ENCODE measurements around the gene KIFC3. TPM values are rescaled to one million over a fixed set of nuclear protein-coding genes. Genes with fewer than 3 reads are reported as not detected.

Gene KIFC3
- total RNA-seq, 2 donors from 2014 or later: 3.8 to 5.7 TPM

- intact Hi-C loops (cut with DNase I): loop anchor here (10.0 kb wide), 1 partner anchor 241 kb away; no protein-coding TSS in a partner anchor
- TF ChIP-seq CTCF (IDR thresholded peaks at IDR 0.05): no peak
- no peak overlapping the region for H3K9ac ChIP-seq (ENCODE audit: low read depth in 2 of 2, low read length in 2 of 2)
- no peak overlapping the region for H3K27ac ChIP-seq
- no peak overlapping the region for H3K4me3 ChIP-seq
- no peaks in the 10 kb centered on the region for H3K36me3 ChIP-seq
- DNase-seq: no peak
- no peaks in the 10 kb centered on the region for H3K4me1 ChIP-seq
- H3K27me3 ChIP-seq: no peaks in the 10 kb centered on the region
- H3K9me3 ChIP-seq: no peaks in the 10 kb centered on the region
These were observed 48.6 kb downstream of the KIFC3 start for GRCh38 chr16:57753448-57754353.

GRCh38 chr16:57752581-57753447, 49.5 kb downstream of the KIFC3 start:
- no peak for DNase-seq
- H3K27ac ChIP-seq: no peak overlapping the region
- intact Hi-C loops (cut with DNase I): loop anchor here (10.0 kb wide), 1 partner anchor 242 kb away; no protein-coding TSS in a partner anchor
- H3K9ac ChIP-seq (ENCODE audit: low read depth in 2 of 2, low read length in 2 of 2): no peak overlapping the region
- H3K4me1 ChIP-seq: no peaks in the 10 kb centered on the region
- H3K4me3 ChIP-seq: no peak overlapping the region
- H3K36me3 ChIP-seq: no peaks in the 10 kb centered on the region
- no peaks in the 10 kb centered on the region for H3K27me3 ChIP-seq
- TF ChIP-seq CTCF (IDR thresholded peaks at IDR 0.05): no peak
- no peaks in the 10 kb centered on the region for H3K9me3 ChIP-seq

GRCh38 chr16:57752203-57752580, 50.1 kb downstream of the KIFC3 start:
- Histone ChIP-seq H3K4me3 (no peak overlapping the region), H3K36me3 (no peaks in the 10 kb centered on the region), H3K4me1 (no peaks in the 10 kb centered on the region), H3K9me3 (no peaks in the 10 kb centered on the region), H3K27ac (no peak overlapping the region), H3K9ac (ENCODE audit: low read depth in 2 of 2, low read length in 2 of 2) (no peak overlapping the region), H3K27me3 (no peaks in the 10 kb centered on the region)
- no peak for DNase-seq
- no peak for TF ChIP-seq CTCF (IDR thresholded peaks at IDR 0.05)
- intact Hi-C loops (cut with DNase I): loop anchor here (10.0 kb wide), 1 partner anchor 243 kb away; no protein-coding TSS in a partner anchor

- intact Hi-C loops (cut with DNase I): loop anchor here (10.0 kb wide), 1 partner anchor 243 kb away; no protein-coding TSS in a partner anchor
- no peaks in the 10 kb centered on the region for H3K4me1 ChIP-seq
- no peak overlapping the region for H3K4me3 ChIP-seq
- no peak for DNase-seq
- no peak for TF ChIP-seq CTCF (IDR thresholded peaks at IDR 0.05)
- no peaks in the 10 kb centered on the region for H3K36me3 ChIP-seq
- H3K27me3 ChIP-seq: no peaks in the 10 kb centered on the region
- no peak overlapping the region for H3K9ac ChIP-seq (ENCODE audit: low read depth in 2 of 2, low read length in 2 of 2)
- H3K9me3 ChIP-seq: no peaks in the 10 kb centered on the region
- H3K27ac ChIP-seq: no peak overlapping the region
These were observed 50.6 kb downstream of the KIFC3 start for GRCh38 chr16:57751539-57752202.

Data from colonic mucosa (tissue), 4 donors.